Measurements from ENCODE around the gene ITPRIP. TPM values are rescaled to one million over a fixed set of nuclear protein-coding genes. Genes with fewer than 3 reads are reported as not detected.

ITPRIP gene
- total and polyA plus RNA-seq, 9 donors, result 10.1 to 38.1 (median 24.7) TPM

DNA sequence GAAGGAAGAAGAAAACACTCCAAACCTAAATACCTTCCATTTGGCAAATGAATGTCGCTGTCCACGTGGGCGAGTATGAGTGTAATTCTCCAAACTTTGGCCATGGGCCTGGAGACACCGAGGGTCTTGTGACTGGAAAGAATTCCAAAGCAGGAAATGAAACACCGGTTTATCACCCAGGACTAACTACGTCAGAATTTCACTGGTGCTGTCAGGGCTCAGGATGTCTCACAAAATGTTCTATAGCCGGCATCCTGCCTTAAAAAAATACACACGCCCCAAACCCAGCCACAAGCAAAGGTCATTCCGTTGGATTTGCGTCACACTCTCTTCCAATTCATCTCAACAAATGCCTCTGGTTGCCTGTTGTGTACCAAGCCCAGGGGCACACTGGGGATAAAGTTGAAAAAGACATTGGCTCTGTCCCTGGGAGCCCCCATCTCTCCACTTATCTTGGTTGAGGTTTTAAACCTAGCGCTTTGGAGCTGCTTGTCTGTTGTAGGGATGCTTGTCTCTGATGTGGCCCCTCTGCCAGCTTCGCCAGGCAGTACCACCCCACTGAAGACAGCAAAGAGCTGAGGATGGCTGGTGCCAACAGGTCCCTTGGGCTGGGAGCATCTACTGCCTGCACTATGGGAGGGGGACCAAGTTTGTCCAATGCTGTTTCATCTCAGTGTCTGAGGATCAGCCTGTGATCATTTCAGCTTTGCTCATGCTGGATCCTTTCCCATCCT, 38.1 kb downstream of the ITPRIP start:
- no peaks in the 10 kb centered on the region for H3K9me3 ChIP-seq
- no peaks in the 10 kb centered on the region for H3K36me3 ChIP-seq
- TF ChIP-seq POLR2A (IDR thresholded peaks at IDR 0.05) (no peak), EP300 (IDR thresholded peaks at IDR 0.05) (peak; percentile 92)
- WGBS, 3 donors, result 13 to 23% (median 19%) methylated on average over 12 of the region's 12 CpGs
- H3K4me3 ChIP-seq, result no peak overlapping the region
- peaks cover 22% of the 10 kb centered on the region for H3K4me1 ChIP-seq (ENCODE audit: insufficient read depth)
- intact Hi-C loops (cut with DNase I), result loop anchor here in 2 of 4 donors (5.0 kb wide), 1 partner anchor 37 kb away; the partner anchor contains the start of gene ITPRIP (in 2 of the 2)
- H3K27ac ChIP-seq, result peak overlapping the region; percentile 87 to 95
- DNase-seq, result peak; percentile 78 to 90 (median 83)
- no peaks in the 10 kb centered on the region for H3K27me3 ChIP-seq

- Histone ChIP-seq H3K36me3 (no peaks in the 10 kb centered on the region), H3K9me3 (no peaks in the 10 kb centered on the region), H3K4me1 (ENCODE audit: insufficient read depth) (peaks cover 19% of the 10 kb centered on the region), H3K27ac (peak overlapping the region; percentile 87 to 95), H3K27me3 (no peaks in the 10 kb centered on the region), H3K4me3 (no peak overlapping the region)
- DNase-seq, result peak; percentile 62 to 70 (median 68)
- TF ChIP-seq POLR2A (IDR thresholded peaks at IDR 0.05) (no peak), CTCF (IDR thresholded peaks at IDR 0.05) (no peak), EP300 (IDR thresholded peaks at IDR 0.05) (no peak)
- intact Hi-C loops (cut with DNase I), result loop anchor here in 1 of 4 donors (5.0 kb wide), 1 partner anchor 43 kb away; no protein-coding TSS in a partner anchor
- 6 to 15% (median 8%) methylated on average over 13 of the region's 13 CpGs for WGBS, 3 donors
These were observed 39.0 kb downstream of the ITPRIP start for GRCh38 chr10:104299031-104299904.

DNA sequence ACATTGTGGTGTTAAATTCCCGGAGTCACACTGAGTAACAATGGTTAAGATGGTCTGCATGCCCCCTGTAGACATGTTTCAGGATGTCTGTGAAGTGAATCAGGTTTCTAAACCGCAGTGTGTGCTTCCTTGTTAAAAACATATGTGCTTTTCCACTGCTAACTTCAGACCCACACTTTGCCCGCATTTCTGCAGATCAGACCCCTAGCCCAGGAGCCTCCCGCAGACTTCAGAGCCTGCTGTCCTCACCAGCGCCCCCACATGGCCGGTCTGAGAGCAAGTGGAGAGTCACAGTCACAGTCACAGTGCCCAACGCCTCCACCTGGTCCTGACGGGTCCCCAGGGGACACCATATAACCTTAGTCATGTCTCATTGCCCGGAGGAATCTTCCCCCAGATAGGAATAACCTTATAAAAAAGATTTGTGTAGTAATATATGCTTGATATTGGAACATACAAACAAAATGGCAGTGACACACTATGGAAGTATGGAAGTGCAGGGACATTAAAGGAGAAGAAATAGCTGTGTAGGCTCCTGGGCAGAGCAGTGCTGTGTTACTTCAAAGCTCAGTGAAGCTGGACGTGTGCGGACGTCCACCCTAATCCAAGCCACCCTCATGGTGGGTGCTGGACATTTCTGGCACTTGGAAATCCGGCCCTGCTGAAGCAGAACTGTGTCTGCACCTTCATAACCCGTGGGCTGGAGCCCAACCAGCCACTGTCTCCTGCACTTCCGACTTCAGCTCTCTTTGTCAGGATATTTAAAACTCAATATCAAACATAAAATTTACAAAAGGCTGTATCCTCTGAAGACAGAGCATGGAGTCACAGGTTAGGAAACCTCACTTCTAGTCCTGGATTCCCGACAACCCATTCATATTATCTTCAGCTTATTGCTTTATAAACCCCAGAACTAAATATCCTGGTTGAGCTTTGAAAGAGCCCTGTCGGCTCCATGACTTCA, 40.3 kb downstream of the ITPRIP start:
- DNase-seq, result peak in 3 of 5 donors; percentile 53 to 55 (median 54)
- H3K27ac ChIP-seq, result peak overlapping the region; percentile 29 to 95
- no peak overlapping the region for H3K4me3 ChIP-seq
- H3K9me3 ChIP-seq, result no peaks in the 10 kb centered on the region
- no peaks in the 10 kb centered on the region for H3K27me3 ChIP-seq
- intact Hi-C loops (cut with DNase I), result loop anchor here in 1 of 4 donors (5.0 kb wide), 1 partner anchor 44 kb away; no protein-coding TSS in a partner anchor
- no peaks in the 10 kb centered on the region for H3K36me3 ChIP-seq
- TF ChIP-seq EP300 (IDR thresholded peaks at IDR 0.05) (no peak), CTCF (IDR thresholded peaks at IDR 0.05) (peak in 1 of 3 donors; percentile 21)
- H3K4me1 ChIP-seq (ENCODE audit: insufficient read depth), result peaks cover 19% of the 10 kb centered on the region
- WGBS, 3 donors, result 53 to 65% (median 56%) methylated on average over 17 of the region's 17 CpGs

DNA sequence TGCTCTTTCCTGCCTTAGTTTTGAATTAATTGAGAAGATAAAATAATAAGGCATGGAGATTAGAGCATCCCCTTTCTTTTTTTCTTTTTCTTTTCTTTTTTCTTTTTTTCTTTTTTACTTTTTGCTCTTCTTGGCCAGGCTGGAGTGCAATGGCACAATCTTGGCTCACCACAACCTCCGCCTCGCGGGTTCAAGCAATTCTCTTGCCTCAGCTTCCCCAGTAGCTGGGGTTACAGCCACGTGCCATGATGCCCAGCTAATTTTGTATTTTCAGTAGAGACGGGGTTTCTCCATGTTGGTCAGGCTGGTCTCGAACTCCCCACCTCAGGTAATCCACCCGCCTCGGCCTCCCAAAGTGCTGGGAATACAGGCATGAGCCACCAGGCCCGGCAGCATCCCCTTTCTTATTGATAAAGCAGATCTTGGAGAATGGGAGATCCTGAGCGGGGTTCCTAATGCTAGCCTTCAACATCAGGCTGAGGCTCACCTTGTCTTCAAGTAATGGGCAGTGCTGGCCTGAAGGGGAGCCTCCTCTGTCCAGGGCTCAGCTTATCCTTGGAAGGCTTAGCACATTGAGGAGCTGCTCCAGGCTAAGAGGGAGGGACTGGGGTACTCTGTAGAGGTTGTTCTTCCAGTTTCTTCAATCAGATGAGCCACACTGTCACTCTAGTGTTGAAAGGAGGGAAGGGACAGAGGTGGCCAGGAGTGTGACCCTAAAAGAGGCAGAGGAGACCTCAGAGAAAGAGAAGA, 41.4 kb downstream of the ITPRIP start:
- TF ChIP-seq CTCF (IDR thresholded peaks at IDR 0.05) (no peak), POLR2A (IDR thresholded peaks at IDR 0.05) (no peak), EP300 (IDR thresholded peaks at IDR 0.05) (no peak)
- intact Hi-C loops (cut with DNase I), result loop anchor here in 1 of 4 donors (5.0 kb wide), 1 partner anchor 45 kb away; no protein-coding TSS in a partner anchor
- DNase-seq, result no peak
- H3K36me3 ChIP-seq, result no peaks in the 10 kb centered on the region
- peaks cover 19% of the 10 kb centered on the region for H3K4me1 ChIP-seq (ENCODE audit: insufficient read depth)
- H3K27me3 ChIP-seq, result no peaks in the 10 kb centered on the region
- WGBS, 3 donors, result 97 to 99% (median 98%) methylated on average over 10 of the region's 10 CpGs
- H3K9me3 ChIP-seq, result no peaks in the 10 kb centered on the region
- no peak overlapping the region for H3K27ac ChIP-seq
- H3K4me3 ChIP-seq, result no peak overlapping the region
